Measurements from ENCODE around the gene INPP4A.
A peak's percentile ranks its signal among the peaks of the same experiment; 100 is the strongest.

INPP4A gene

DNA sequence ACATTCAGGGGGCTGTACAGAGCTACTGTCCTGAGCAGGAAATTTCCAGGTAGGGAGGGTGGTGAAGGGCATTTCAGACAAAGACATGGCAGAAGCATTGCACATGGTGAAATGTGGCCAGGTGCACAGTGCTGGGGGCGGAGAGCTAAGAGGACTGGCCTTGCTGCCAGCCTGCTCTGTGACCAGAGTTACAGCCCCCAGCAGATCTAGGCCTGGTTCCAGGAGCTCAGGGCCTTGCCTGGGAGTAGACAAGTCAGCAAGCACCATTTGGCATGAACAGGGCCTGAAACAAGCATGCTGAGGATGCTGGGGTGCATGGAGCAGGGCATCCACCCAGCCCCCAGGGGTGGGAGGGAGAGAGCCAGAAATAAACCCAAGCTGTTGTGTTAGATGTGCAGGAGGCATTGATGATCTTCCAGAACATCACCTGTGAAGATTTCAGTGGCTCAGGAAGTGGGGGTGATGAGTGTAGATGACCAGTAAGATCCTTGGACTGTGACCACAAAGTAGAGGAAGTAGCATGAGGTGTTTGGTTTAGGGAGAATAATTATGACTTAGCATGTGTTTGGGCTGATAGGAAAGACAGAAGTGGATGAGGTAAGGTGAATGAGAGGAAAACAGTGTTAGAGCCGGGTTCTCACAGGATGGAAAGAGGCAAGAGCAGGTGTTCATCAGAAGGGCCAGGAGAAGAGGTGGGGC is 102.6 kb downstream of the INPP4A start:
- no peak for DNase-seq

DNA sequence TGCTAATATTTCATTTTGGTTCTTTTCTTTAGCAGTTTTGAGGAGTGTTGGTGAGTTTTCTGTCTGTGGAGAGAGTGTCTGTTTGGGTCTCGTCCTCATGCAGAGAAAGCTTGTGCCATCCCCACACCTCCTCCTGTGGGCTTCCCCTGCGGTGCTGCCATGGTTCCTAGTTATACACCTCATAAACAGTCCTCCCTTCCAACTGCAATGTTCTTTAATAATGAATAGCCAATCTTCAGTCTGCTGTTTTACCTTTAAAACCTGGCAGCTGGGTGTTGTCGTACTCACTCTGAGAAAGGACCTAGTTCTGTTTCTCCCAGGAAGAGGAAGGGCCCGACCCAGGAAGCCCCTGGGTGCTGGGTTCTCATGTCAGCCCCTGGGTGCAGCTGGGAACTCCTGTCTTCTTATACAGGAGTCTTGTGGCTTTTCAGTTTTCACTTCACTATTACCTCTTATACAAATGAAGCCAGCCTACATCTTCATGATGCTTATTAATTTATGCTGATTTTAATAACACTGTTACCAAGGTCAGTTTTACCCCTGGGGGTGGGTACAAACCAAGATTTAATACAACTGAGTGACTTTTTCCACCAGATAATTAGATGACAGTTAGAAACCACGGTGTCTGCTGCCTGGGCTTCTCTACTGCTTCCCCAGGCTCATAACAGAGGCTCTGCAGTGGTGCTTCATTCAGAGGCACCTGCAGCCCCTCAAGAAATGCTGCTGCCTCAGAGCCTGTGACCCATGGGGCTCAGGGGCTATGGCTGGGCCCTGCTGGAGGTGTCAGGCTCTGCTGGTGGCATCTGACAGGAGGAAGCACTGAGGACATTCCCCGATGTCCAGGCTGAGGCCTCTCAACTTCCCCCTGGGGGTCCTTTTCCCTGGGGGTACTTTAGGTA is 104.5 kb downstream of the INPP4A start:
- no peak for DNase-seq

DNA sequence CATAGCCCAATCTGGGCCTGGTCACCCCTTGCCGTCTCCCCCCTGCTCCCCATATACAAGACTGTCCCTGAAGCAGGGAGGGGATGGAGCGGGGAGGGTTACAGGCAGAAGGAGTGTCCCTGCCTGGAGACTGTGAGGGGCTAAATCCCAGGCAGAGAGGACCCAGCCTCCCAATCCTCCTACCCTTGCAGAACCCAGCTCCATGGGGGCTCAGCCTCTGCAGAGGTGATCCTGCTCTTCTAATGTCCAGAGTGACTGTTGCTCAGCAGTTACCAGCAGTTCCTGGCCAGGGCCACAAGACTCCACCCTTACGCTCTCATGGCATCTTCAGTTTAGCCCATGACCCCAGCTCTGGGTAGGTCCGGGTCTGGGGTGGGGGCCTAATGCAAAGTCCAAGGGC is 105.5 kb downstream of the INPP4A start:
- peak; percentile 13 for DNase-seq

DNA sequence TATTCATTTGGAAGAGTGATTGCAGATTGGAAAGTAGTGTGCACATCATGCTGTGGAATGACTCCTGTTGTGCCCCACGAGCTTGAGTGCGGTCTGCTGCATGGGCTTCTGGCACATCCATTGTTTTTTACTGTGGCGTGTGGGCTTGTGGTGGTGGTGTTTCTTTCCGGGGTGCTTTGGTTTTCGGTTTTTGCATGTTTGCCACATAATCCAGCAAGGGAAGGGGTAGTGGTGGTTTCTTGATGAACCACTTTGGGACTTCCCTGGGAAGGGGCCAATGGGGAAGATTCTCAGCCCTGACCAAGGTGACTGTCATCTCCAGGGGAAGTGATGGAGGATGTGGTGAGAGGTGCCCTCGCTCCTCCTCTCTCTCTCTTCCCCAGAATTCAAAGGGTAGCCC is 106.7 kb downstream of the INPP4A start:
- no peak for DNase-seq

DNA sequence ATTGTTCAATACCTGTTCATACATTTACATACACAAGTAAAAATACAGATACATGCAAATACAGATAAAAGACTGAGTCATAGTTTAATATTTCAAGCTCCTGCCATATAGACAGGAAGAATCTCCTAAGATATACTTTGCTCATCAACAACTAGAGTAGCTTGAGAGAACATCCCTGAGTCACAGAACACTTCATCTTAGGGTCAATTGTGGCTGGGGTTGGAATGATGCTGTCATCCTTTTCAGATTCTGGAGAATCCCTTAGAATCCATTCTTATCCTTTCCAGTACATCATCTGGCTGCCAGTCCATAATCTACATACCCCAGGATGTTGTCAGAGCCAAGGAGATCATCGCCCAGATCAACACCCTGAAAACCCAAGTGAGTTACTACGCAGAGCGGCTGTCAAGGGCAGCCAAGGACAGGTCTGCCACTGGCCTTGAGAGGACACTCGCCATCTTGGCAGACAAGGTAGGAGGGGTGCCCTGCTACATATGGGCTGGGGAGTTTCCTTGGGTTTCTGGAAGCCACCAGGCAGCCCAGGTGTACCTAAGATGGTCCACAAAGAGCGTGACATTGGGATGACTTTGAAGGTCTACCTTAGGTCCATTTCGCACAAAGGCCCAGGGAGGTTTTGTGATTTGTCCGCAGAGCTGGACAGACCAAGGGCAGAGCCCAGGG is 108.0 kb downstream of the INPP4A start:
- DNase-seq = peak; percentile 6

DNA sequence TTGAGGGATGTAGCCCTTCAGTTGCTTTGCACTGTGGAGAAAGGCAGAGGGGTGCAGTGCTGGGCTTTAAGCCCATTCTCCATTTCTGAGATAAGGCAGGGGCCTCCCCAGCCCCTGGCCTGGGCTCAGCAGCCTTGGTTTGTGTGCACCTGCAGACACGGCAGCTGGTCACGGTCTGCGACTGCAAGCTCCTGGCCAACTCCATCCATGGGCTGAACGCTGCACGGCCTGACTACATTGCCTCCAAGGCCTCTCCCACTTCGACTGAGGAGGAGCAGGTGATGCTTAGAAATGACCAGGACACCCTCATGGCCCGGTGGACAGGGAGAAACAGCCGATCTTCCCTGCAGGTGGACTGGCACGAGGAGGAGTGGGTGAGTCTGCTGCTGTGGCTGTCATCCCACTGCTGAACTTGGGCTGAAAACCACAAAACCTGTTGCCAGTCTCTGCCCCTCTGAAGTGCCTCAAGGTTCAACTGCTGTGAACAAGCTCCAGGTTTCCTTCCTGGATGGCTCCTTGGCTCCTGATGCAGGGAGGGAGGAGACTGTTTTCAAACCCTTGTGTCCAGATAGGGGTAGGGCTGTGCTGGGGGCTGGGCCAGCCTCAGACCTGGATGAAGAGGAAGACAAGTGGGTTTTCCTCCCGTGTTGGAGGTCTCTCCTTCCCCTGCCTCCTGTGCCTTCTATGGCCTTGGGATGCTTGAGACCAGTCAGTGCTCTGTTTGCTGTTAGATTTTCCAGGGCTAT is 109.6 kb downstream of the INPP4A start:
- DNase-seq = peak; percentile 21

DNA sequence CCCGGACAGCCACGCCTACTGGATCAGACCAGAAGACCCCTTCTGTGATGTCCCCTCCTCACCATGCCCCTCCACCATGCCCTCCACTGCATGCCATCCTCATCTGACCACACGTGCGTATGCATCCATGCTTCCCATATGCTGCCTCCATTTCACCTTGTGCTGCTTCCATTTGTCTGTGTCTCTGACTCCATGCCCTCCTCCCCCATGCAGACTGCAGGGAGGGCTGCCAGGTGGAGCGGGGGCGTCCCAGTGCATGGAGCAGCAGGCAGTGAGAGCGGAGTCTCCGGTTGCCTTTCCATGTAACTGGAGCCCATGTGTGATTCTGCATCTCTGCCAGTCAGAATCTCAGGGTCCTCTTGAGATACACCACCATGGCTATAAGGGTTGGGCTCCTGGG is 111.0 kb downstream of the INPP4A start:
- DNase-seq = peak; percentile 10

DNA sequence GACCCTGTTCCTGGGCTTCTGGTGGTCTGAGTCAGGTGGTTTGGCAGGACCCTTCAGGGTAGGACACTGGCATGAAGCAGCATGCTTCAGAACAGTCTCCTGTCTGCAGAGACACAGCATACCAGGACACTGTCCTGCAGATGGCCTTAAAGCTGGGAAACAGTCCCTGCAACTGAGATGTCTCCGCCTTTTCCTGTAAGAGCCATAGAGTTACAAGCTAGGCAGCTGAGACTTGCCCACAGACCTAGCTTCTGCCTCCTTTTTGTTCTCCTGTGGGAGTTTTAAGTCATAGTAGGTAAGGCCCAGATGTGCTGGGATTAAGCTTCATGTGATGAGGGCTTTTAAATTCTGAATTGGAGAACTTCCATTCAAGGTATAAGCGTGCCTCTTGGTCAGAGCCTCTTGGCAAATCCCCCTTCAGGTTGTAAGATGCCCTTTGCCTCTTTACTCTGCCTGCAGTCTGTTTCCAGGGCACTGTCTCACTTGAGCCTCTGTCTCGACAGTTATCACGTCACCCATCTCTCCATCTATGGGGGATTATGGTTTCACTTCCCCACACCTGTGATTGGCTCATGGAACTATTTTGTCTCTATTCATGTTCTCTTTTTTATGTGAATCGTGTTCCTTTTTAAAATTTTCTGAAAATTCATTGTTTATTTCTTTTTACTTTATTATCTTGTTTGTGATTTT is 111.8 kb downstream of the INPP4A start:
- DNase-seq = peak; percentile 18

DNA sequence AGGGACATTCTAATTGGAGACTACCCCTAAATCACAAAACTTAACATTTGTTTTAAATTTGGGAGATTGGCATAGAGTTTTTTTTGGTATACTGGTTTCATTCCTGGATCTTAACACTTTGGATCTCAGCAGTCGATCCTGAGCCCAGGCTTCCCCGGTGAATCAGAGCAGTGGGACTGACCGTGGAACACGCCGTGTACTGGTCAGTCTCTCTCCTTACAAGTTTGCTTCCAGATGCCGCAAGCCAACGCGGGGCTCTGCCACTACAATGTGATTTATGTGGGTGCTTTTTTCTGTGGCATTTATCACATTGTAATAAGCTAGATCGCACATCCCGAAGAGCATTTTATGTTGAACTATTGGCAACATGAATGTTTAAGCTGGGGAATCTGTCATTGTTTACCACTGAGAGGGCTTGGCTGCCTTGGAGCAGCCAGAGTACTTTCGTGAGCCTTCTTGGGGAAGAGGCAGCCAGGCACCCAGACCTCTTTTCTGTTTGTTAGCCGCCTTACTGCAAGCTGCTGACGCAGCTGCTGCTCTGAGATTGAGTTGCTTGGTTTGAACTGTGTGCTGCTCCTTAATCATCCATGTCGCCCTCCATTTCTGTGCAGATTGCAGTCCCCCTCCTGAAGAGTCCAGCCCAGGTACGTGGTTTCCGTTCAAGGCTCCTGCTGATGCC is 114.3 kb downstream of the INPP4A start:
- no peak for DNase-seq

DNA sequence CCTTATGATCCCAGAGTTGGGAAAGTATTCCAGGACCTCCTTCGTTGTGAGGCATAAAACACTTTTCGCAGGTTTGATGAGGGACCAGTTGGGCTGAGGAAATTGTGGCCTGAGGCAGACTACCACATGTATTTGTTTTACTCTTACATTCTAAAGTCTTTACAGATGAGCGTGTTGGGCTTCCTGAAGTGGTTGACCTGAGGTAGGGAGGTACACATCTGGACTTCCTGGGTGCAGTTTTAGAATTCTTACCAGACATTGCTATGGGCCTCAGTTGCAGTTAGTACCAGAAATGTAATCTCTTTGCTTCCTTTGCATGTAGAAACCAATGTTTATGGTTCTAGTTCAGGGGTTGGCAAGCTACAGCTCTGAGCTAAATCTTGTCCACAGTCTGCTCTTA is 114.9 kb downstream of the INPP4A start:
- no peak for DNase-seq

DNA sequence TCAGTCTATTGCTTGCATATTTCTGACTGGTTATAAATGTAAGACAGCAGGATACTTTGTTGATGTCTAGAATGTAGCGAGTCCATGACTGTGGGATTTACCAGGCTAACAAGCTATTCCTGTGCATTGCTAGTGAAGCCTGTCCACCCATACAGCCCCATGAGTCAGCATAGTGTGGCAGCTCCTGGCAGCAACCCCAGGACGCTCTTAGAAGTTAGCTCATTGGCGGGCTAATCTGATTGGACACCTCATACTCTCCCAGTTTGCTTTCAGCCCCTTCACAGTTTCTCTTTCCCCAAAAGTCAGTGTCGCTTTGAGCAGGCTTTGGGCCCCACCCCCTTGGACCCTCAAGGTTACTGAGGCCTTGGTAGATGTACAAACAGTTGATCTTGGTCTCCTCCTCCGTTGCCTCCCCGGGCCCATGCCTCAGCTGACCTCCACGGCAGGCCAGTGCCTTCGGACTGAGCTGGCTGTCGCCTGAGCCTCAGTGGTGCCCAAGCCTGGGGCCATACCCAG is 115.7 kb downstream of the INPP4A start:
- DNase-seq = no peak

DNA sequence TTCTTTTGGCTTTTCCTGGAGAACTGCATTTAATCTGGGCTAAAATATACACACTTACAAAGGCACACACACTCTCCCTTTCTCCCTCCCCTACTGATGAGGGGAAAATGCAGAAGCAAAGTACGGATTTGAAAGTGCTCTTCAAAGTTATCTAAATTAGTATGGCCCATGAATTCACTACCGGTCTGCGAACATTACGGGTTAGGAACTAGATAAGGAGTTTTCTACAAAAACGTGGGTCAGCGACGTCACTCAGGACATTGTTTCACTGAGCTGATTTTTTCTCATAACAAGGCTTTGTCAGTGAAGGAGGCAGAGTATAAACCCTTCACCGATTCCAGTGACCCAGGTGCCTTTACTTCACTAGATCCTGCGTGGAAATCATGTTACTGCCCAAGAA is 116.4 kb downstream of the INPP4A start:
- no peak for DNase-seq

DNA sequence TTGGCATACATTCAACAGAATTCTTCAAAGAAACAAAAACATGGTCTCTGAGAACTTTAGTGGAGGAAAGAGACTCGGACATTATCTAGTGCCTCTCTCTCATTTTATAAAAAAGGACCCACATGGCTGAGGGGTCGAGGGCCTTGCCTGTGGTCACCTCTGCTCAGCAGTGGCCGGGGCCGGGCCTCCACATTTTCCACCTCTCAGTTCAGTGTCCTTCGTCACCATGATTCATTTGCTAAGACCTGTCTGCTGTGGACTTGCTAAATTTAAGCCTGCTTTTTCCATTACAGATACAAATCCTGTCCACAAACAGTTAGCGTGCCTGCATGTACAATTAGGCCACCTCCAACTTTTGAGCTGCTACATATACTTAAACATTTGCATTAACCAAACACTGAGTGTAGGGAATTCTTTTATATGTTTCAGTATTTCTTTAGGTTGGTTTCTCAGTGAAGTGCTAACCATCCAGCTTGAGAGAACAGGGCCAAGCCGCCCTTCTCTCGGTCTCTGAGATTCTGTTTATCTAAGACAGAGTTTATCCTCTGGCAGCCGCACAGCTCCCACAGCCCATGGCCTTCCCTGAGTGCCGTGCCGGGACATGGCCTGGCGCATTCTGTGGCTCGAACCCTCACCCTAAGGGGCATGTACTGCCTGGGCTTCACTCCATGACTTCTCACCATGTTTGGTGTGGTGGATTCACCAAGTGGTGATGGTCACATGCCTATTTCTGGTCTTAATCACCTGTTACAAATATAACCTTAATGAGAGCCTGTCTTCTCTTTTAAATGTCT is 117.4 kb downstream of the INPP4A start:
- no peak for DNase-seq

DNA sequence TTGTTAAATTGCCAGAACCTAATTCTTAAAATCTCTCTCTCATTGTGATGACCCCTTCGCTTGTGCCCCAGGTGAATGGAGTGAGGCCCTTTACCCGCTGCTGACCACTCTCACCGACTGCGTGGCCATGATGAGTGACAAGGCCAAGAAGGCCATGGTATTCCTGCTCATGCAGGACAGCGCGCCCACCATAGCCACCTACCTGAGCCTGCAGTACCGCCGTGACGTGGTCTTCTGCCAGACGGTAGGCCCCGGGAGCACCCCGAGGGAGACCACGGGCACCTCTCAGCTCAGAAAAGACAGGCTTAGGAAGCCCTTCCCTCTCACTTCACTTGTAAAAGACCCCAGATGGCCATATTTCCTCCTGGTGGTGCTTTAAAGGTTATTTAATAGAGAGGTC is 118.7 kb downstream of the INPP4A start:
- DNase-seq = no peak

DNA sequence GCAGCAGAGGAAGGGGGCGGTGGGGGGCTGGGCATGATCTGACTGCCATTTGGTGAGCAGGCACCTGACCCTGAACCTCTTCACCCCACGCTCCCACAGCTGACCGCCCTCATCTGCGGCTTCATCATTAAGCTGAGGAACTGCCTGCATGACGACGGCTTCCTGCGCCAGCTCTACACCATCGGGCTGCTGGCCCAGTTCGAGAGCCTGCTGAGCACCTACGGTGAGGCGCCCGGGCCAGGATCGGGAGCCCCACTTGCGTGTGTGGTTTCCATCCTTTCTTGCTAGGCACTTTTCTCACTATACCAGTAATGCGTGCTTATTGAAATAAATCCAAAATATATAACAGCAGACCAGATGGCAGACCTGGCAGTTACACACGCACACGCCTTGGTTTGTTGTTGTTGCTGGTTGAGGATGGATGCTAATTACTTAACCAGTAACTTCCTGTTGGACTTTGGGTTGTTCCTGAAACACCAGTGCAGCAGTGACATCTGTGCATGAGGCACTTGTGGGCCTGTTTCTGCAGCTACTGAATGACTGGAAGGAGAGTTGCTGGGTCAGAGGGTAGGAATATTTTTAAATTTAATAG is 120.0 kb downstream of the INPP4A start:
- no peak for DNase-seq

DNA sequence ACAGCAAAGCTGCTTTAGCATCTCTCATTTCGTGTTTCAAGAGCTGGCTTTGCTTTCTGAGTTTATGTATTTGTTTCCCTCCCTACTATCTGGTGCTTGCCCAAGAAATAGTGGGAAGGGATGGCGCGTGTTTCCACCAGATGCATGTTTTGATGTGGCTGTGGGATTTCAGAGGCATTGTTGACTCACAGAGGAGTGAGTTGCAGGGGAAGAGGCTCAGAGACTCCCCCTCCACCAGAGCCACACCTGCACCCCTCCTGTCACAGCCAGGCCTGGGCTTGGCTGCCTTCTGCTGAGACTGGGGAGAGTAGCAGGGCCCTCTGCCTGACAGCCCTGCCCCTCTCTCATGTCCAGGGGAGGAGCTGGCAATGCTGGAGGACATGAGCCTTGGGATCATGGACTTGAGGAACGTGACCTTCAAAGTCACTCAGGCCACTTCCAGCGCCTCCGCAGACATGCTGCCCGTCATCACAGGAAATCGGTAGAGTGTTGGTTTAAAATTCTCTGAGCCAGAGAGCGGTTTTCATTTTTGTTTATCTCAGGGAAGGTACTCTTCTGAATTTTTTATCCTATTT is 120.7 kb downstream of the INPP4A start:
- no peak for DNase-seq

DNA sequence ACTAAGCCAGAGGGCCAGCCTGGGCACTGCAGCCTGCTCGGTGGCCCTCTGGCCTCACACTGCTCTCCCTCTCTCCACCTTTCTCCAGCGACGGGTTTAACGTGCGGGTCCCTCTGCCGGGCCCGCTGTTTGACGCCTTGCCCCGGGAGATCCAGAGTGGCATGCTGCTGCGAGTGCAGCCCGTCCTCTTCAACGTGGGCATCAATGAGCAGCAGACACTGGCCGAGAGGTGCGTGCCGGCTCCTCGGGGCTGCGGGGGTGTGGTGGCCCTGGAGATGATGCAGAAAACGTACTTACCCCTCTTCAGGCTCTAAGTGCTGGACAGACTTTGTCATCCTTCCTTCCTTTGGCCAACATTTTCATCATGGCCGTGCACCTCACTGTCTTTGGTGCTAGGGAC is 121.3 kb downstream of the INPP4A start:
- DNase-seq = no peak

DNA sequence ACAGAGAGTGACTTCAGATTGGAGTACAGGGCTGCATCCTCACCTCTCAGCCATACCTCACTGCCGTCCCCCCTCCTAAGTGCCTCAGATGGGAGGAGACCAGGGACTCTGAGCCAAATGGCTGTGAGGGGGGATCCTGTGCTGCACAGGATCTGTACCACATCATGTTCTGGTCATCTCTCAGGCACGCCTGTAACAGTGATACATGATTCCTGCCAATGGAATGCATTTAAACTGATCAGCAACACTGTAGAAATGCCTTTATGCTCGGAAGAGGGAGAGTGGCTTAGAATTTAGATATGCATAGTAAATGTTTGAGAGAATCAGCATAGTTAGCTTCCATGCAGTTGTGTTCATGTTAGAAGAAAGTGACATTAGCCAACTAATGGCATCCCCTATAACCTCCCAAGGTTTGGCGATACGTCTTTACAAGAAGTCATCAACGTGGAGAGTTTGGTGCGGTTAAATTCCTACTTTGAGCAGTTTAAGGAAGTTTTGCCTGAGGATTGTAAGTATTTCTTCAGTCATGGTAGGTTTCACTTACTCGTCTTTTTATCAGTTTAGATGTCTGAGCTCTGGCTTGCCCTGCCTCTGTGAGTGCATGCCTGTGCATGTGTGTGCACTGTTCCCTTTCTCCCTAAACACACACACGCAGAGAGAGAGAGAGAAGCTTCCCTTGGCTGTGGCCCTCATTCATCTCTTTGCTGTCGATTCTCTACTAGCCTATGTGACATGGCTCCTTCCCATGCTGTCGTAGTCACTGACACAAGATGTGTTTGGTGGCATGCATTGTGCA is 123.7 kb downstream of the INPP4A start:
- DNase-seq = peak; percentile 30

DNA sequence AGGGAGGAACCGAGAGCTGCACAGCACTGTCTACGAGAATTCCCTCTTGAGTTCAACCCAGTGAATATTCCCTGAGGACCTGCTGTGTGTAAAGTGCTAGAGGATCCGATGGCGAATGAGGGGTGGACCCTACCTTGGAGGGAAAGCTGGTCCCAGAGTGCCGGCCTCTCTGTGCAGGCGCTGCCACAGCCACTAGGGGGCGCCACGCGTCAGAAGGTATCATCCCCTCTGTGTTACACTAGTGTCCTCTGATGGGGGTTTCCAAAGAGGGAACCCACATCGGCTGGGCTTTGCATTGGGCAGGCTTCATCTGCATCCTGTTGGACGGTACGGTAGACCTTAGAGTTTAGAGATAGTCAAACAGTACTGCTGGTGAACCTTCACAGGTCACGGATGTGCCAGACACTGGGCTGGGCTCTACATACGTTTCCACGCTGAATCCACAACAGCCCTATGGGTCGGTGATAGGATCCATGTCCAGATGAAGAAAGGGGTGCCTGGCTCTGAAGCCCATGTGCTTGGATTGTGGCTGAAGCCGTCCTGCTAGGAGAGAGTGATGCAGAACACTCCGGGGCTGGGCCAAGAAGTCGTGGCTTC is 124.6 kb downstream of the INPP4A start:
- peak; percentile 50 for DNase-seq
